Activated CD4-positive, CD25-positive, alpha-beta regulatory T cell (primary cell): Measurements from ENCODE around the gene NGEF.
"Not testable (repeated sequence)": the region's sequence is repeated elsewhere in the genome, so short reads cannot be mapped to it uniquely, and the experiment has no call there.

Source experiments
- DNase-seq, 4 experiments: peaks; one replicate each; lab custom pipeline; 2025; lab: John Stamatoyannopoulos, UW

NGEF gene, protein sequence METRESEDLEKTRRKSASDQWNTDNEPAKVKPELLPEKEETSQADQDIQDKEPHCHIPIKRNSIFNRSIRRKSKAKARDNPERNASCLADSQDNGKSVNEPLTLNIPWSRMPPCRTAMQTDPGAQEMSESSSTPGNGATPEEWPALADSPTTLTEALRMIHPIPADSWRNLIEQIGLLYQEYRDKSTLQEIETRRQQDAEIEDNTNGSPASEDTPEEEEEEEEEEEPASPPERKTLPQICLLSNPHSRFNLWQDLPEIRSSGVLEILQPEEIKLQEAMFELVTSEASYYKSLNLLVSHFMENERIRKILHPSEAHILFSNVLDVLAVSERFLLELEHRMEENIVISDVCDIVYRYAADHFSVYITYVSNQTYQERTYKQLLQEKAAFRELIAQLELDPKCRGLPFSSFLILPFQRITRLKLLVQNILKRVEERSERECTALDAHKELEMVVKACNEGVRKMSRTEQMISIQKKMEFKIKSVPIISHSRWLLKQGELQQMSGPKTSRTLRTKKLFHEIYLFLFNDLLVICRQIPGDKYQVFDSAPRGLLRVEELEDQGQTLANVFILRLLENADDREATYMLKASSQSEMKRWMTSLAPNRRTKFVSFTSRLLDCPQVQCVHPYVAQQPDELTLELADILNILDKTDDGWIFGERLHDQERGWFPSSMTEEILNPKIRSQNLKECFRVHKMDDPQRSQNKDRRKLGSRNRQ

DNA sequence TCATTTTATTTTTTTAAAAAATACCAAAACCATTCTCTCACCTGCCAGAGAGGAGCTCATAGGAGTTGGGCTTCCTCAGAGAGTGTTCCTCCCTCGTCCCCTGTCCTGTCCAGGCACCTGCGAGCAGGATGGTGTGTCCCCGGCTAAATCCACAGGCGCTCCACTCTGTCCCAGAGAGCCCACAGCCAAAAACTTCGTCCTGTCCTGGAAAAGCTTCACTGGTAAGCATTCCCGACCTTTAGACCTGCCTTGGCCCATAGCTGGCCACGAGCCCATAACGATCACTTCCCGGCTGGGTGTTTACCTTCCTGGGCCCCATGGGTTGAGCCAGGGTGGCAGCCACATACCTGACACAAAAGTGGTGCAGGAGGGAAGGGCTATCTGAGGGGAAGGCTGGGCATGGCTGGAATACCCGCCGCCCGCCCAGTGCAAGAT lies at the start of gene NGEF:
Gene NGEF (minus strand): TSS at position 230 of the 435 bp plus-strand sequence. CDS start 38,366 bp downstream, outside the sequence.
- DNase-seq = no peak

DNA sequence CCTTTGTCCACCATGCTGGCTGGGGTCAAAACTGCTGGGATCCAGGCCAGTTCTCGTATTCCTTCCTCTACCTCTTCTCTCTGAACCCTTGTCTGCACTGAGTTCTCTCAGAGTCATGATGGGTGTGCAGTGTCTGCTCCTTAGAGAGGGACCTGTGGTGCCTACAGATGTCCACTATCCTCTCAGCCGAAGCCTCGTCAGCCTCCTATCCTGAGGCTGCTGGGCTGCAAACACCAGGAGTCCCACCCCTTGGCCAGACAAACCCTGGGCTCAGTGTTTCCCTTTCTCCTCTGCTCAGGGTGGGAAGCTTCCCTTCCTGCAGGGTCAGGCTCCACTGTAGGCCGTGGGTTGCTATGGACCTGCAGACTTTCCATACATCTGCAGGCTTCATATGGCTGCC lies 49.4 kb upstream of the NGEF start:
- DNase-seq = no peak

DNA sequence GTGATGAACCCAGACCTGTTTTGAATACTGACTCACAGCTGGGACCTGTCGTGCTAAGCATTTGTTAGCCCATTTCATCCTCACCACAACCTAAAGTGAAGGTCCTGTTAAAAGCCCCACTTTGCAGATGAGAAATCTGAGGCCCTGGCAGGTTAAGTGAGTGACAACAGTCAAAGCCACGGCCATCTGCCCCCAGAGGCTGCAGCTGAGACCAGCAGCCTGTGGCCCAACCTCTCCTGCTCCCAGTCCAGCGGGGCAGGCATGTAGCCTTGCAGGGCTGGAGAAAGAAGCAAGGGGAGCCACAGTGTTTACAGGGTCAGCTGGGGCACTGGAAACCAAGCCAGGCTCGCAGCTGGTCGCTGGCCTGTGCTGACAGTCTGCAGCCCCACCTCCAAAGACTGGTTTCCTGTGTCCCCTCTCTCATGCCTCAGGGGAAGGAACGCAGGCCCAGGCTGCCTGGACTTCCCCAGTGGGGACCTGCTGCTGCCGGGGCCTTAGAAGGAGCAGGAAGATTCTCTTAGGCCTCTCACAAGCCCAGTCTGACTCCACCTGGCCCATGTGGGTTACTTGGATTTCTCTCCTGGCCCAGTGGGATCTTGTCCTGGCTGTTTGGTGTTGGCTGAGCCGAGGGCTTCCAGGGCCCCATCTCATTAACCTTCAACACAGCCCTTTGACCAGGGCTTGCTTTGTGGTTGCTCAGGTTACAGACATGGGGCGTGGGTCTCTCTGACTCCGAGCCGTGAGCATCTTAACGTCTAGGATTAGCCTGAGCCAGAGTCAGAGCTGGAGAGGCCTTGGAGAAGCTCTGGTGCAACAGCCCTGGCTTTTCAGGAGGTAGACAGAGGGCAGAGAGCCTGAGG lies 48.8 kb upstream of the NGEF start:
- DNase-seq = peak in 1 of 4 experiments; percentile 45

DNA sequence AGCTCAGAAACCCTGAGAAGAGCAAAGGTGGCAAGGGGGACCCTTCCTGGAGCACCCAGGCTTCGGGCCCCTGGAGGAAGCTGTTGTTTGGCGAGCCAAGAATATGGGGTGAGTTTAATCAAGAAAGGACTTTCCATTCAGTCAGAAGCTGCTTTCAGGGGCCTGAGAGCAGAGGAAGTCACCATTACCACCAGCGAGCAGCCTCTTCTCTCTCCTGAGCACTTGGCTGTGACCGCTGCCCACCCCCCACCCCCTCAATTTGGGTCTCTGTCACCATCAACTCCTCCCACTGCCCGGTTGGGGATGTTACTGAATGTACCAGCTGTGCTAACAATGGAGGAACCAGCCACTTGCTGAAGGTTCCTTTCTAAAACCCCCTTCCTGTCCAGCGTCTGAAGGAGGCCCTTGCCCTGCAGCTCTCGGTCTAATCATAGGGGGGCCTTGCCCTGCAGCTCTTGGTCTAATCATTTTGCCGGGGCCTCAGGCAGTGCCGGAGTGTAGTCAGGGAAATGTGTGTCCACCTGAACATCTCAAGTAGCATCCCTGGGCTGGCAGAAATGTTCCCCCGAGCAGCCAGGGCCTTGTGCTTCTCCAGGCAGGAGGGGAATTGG lies 48.0 kb upstream of the NGEF start:
- no peak for DNase-seq

DNA sequence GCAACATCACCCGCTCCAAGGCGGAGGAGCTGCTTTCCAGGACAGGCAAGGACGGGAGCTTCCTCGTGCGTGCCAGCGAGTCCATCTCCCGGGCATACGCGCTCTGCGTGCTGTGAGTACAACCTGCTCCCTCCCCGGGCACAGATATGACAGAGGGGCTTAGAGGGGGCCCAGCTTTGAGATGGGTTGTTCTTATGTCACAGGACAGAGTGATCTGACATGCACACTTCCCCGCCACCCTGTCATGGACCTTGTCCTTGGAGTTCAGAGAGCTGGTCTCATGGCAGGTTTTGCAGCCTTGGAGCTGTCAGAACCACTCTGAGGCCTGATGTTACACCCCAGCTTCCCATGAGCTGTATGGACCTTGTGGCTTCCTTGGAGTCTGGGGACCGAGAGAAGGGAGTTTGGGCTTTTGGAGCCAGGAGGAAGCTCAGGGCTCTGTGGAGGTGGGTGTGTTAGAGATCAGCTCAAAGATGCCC lies 47.5 kb upstream of the NGEF start:
- no peak for DNase-seq

DNA sequence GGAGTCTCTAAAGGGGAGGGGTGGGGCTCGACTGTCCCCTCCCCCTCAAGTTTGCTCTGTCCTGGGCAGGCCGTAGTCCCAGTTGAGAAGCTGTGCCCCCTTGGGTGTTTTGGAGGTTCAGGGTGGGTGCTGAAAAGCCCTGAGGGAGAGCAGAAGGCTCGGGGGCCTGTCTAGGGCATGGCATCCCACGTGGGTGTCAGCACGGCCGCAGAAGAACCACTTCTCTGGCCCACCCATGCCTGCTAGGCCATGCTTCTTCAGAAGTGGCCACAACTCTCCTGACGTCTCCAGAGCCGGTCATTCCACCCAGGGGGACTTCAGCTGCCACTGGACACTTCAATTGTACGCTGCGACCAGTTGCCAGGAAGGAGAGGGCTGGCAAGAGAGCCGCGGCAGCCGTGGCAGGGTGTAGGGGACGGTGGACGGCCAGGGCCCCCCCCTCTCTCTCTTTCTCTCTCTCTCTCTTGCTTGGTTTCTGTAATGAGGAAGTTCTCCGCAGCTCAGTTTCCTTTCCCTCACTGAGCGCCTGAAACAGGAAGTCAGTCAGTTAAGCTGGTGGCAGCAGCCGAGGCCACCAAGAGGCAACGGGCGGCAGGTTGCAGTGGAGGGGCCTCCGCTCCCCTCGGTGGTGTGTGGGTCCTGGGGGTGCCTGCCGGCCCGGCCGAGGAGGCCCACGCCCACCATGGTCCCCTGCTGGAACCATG lies 46.9 kb upstream of the NGEF start, which contains the start of gene INPP5D:
Gene INPP5D (plus strand): TSS at position 546 of the 704 bp plus-strand sequence. CDS start 137 bp downstream, at position 683.
- DNase-seq = peak; percentile 29 to 64 (median 52)

DNA sequence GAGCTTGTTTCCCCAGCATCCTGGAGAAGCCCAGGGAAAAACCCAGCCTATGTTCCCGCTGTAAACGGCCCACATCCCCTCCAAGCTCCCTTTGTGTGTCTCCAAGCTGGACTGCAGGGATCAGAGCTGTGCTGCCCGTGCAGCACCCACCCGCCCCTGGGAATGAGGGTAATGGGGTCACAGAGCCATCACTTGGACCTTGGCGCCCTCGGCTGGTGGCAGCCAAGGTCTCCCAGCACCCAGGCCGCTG lies 46.4 kb upstream of the NGEF start:
- no peak for DNase-seq

DNA sequence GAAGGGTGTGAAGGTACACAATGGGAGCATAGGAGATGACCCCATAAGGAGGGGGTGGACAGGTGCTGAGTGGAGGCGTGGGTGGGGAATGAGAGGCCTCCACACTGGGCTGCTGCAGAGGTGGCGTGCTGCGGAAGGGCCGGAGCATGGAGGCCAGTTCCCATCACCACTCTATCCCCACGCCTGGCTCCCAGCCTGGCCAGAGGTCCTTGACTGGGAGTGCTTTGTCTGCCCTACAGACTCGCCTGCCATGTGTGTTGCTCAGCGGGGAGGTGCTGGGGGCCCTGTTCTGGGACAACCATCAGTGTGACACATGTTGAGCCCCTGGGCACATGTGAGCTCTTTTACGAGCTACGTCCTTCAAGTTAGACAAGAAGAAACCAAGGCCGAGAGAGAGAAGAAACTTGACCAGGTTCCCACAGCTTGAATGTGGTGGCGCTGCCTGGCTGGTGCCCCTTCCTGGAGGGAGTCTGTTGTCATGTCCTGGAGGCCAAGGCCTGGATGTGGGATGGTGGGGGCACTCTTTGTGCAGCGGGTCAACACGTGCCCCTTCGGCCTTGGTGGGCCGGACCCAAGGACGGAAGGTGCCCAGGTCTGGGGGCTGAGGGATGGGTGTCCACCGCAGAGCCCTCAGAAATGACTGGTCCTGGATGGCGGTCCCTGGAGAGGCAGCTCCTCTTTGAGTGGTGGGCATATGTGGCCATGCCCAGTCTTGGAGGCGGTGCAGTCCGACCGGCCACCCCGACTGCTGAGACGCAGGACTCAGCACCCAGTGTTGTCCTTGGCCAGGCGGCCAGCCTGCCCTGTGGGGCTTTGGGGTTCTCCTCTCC lies 45.9 kb upstream of the NGEF start:
- DNase-seq = no peak

DNA sequence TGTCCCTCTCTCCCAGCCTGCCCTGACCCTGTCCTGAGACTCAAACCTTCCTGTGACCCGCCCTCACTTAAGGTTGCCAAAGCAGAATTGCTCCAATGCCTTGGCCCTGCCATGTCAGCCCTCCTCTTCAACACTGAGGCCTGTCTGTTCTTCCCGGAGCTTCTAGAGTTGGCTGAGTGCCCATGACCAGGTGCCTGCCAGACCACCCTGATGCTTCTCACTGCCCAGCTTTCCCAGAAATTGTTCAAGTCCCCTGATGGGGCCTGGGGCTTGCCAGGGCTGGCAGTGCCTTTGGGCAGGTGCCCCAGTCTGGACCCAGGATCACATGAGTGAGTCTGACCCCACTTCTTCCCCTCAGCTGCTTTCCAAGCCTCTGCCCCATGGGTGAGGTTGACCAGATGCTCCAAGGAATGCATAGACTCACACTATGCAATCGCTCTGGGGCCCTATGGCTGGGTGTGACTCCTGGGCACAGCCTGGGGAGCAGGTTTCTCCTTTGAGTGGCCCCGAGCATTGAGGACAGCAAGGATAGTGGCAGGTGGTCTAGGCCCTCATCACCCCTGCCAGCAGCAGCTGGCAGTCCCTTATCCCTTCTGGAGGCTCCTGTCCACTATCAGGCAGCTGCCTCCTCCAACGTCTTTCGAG lies 44.0 kb upstream of the NGEF start:
- no peak for DNase-seq

DNA sequence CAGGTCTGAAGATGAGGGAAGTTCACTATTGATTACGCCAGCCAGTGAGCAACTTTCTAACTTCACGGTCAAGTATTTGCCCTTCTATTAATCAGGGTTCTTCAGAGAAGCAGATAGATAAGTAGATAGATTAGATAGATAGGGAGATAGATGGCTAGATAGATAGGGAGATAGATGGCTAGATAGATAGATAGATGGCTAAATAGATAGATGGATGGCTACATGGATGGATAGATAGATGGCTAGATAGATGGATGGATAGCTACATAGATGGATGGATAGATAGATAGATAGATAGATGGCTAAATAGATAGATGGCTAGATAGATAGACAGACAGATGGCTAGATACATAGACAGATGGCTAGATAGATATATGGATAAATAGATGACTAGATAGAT lies 42.3 kb upstream of the NGEF start:
- DNase-seq = no peak

DNA sequence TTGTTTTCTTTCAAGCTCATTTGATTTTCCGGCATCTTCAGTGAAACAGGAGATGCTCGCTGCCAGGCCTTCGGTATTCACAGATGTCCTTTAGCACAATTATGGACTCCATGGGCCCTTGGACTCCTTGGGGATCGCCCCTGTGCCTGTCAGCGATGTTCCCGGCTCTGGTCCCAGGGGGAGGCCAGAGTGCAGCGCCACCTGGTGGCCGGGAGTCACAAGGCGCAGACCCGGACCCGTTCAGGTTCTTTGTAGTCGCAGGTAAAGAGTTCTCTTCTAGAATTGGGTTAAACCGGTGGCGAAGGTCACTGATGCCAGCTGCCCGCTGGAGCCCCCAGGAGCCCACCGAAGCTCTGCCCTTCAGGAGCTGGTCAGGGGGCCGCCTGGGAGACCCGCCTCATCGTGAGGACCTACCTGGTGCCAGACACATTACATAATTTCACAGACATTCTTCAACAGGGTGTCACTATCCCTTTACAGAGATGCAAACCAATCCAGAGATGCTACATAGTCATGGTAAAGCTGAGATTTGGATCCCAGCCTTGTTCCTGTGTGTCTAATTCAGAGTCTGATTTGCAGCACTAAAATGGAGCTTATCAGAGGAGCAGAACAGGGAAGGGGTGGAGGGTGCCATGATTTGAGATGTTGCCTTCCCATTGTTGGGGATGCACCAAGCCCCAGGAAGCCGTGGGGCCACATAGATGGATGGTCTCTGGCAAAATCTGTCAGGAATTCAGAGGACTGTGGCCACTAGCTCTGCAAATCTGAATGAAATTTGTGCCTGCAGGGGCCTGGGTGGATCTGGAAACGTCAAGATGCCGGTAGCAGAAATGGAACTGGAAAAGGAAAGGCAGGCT lies 41.1 kb upstream of the NGEF start:
- peak; percentile 41 to 60 (median 54) for DNase-seq

DNA sequence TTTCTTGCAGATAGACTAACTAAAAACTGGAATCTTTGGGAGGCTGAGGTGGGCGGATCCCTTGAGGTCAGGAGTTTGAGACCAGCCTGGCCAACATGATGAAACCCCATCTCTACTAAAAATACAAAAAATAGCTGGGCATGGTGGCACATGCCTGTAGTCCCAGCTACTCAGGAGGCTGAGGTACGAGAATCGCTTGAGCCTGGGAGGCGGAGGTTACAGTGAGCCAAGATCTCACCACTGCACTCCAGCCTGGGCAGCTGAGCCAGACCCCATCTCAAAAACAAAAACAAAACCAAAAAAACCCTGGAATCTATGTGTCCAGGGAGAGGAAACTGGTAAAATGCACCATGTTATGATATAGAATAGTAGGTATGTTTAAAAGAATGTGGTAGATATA lies 39.5 kb upstream of the NGEF start:
- DNase-seq = not testable (repeated sequence)

DNA sequence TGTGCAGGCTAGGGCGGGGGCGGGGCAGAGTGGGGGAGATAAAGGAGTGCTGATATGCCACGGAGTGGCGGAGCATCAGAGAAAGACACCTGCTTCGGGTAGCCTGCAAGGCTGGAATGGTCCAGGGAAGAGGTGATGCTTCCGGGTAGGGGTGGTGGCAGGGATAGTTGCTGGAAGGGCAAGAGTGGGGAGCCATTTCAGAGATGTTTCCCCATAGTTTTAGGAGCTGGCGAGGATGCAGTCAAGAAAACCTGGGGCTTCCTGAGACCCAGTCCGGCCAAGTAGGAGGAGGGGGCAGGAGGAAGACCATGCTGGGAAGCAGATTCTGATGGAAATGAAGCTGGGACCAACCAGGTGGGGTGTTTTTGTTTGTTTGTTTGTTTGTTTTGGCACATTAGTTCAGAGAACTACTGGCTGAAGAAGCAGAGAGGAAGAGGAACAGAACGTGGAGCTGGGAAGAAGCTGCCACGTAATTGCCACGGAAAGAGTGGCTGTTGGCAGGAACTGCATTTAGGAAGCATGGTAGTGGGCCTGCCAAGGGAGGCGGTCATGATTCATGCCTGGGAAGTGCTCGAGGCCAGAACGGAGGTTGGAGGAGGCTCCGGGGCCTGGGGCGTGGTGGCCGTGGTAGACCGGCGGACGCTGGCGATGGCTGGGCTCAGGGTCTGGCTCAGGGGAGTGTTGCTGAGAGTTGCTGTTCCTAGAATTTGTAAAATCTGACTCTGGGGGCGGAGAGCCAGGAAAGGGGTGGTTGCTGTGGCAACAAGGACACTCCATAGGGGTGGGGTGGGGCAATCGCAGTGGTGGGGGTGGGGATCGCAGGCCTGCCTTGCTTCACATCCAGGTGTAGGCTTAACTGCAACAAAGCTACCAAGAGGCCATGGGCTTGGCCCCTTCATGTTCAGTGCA lies 38.4 kb upstream of the NGEF start:
- no peak for DNase-seq

DNA sequence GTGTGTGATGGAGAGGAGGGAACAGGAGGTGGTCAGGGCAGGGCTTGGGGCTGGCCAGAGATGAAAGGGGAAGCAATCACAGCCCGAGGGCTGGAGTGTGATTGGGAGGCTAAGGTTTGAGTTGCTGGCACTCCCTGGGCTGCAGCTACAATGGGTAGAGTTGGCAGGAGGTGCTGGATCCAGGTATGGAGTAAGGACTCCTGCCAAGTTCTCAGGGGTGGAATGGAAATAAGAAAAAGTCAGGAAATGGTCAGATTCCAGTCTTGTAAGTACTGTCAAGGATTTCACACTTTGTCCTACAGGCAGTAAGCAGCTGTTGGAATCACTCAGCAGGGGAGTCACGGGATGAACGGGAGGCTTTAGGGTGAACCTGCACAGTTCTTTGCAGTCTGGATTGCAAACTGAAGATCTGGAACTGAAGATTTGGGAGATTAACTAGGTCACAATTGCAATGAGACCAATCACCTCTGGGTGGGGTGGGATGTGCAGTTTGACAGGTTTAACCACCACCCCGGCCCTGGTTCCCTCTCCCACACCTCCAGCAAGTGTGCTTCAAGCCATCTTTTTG lies 36.2 kb upstream of the NGEF start:
- DNase-seq = no peak

DNA sequence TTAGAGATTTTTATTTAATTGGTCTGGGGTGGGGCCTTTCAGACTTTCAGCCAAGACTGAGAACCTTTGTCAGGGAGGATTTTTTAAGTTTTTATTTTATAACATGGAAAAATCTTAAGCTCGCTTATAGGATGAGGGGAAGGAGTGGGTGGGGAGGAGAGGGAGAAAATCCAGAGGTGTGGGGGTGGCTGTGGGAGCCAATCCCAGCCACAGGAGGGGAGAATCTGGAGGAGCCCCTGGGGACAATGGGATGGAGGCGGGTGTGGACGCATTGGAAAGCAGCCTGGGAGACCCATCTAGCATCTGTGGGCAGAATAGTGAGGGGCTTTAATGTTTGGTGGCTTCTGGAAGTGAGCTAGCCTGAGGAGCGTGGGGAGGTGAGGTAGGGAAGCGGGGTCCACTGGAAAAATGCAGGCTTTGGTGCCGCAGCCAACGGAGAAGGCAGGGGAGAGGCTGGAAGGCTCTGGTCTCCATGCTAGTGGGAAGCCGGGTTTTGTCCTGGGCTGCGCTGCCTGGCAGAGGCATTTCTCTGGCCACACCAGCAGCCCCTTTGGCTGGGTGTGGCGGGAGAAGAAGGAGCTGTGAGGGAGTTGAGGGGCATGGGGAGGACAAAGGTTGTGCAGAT lies 35.6 kb upstream of the NGEF start:
- DNase-seq = no peak

DNA sequence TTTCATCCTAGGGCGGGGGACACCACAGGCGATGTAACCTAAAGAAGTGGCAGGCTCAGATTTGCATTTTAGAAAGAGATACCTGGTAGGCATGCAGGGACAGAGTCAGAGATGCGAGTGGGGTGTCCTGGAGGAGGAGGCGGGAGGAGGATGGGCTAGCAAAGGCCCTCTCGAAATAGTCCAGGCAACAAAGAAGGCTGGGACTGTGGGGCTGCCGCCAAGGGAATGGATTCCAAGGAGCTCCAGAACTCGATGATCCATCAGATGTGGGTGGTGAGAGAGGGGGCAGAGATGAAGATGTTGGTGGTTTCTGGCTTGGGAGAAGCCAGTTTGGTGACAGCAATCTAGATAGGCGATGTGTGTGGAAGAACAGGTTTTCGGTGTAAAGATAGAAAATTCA lies 34.6 kb upstream of the NGEF start:
- no peak for DNase-seq

DNA sequence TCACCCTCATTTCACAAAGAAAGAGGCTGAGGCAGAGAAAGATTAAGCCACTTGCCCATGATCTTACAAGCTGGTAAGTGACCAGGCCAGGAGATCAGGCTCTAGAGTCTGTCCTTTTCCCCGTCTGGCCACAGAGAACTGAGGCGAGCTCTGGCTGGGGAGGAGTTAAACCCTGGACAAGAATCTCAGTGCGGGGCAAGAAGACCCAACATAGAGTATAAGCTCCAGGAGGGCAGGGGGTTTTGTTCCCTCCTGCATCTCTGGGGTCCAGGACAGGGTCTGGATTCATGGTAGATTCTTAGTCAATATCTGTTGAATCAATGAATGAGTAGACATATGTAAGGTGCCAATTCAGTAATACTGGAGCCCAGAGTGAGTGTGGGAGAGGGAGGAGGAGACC lies 34.1 kb upstream of the NGEF start:
- DNase-seq = no peak
